ENCODE data around the gene SNRPB. TPM values are rescaled to one million over a fixed set of nuclear protein-coding genes. Genes with fewer than 3 reads are reported as not detected.
"Not testable (repeated sequence)": the region's sequence is repeated elsewhere in the genome, so short reads cannot be mapped to it uniquely, and the experiment has no call there.

SNRPB gene
- total and polyA plus RNA-seq, 12 donors = 66.2 to 265 (median 150) TPM

DNA sequence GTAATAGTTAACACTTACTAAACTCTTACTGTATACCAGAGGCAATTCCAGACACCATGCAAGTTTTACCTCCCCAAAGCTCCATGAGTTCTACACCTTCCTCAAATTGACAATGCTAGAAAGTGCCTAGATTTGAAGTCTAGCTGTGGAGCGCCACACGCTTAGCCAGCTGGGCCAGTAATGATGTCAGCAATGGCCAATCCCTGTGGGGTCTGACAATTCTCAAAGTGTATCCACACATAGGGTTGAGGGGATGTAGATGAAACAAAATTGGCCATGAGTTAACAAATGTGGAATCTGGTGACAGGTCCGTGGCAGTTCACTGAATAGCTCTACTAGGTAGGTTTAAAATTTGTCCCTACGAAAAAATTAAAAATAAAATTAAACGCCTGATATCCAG, 36.9 kb upstream of the SNRPB start:
- intact Hi-C loops (cut with DNase I) = no loop called here
- TF ChIP-seq POLR2A (IDR thresholded peaks at IDR 0.05) = no peak
- TF ChIP-seq, protein P1, sequence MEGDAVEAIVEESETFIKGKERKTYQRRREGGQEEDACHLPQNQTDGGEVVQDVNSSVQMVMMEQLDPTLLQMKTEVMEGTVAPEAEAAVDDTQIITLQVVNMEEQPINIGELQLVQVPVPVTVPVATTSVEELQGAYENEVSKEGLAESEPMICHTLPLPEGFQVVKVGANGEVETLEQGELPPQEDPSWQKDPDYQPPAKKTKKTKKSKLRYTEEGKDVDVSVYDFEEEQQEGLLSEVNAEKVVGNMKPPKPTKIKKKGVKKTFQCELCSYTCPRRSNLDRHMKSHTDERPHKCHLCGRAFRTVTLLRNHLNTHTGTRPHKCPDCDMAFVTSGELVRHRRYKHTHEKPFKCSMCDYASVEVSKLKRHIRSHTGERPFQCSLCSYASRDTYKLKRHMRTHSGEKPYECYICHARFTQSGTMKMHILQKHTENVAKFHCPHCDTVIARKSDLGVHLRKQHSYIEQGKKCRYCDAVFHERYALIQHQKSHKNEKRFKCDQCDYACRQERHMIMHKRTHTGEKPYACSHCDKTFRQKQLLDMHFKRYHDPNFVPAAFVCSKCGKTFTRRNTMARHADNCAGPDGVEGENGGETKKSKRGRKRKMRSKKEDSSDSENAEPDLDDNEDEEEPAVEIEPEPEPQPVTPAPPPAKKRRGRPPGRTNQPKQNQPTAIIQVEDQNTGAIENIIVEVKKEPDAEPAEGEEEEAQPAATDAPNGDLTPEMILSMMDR (IDR thresholded peaks at IDR 0.05) = no peak
- WGBS, 4 donors = 76 to 92% (median 86%) methylated on average over 5 of the region's 5 CpGs
- no peak overlapping the region for H3K27ac ChIP-seq
- H3K4me3 ChIP-seq = peak overlapping the region in 1 of 4 donors; percentile 86
- H3K36me3 ChIP-seq (replicated peaks in 1 of 2) = no peaks in the 10 kb centered on the region
- DNase-seq = no peak
- no peaks in the 10 kb centered on the region for H3K27me3 ChIP-seq
- H3K9me3 ChIP-seq (replicated peaks in 1 of 3) = no peaks in the 10 kb centered on the region
- peaks cover 0 to 8% of the 10 kb centered on the region in 2 donors for H3K4me1 ChIP-seq (replicated peaks in 1 of 2)

DNA sequence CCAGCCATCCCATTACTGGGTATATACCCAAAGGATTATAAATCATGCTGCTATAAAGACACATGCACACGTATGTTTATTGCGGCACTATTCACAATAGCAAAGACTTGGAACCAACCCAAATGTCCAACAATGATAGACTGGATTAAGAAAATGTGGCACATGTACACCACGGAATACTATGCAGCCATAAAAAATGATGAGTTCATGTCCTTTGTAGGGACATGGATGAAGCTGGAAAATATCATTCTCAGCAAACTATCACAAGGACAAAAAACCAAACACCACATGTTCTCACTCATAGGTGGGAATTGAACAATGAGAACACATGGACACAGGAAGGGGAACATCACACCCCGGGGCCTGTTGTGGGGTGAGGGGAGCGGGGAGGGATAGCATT, 35.8 kb upstream of the SNRPB start:
- H3K36me3 ChIP-seq (replicated peaks in 1 of 2); H3K4me1 ChIP-seq (replicated peaks in 1 of 2); H3K27ac ChIP-seq; DNase-seq; intact Hi-C loops (cut with DNase I); H3K27me3 ChIP-seq; H3K4me3 ChIP-seq; H3K9me3 ChIP-seq (replicated peaks in 1 of 3): not testable (repeated sequence)
- 93 to 100% (median 96%) methylated on average over 3 of the region's 5 CpGs for WGBS, 4 donors

DNA sequence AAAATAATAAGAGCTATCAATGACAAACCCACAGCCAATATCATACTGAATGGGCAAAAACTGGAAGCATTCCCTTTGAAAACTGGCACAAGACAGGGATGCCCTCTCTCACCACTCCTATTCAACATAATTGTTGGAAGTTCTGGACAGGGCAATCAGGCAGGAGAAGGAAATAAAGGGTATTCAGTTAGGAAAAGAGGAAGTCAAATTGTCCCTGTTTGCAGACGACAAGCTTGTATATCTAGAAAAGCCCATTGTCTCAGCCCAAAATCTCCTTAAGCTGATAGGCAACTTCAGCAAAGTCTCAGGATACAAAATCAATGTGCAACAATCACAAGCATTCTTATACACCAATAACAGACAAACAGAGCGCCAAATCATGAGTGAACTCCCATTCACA, 34.2 kb upstream of the SNRPB start:
- H3K4me1 ChIP-seq (replicated peaks in 1 of 2); intact Hi-C loops (cut with DNase I): not testable (repeated sequence)

DNA sequence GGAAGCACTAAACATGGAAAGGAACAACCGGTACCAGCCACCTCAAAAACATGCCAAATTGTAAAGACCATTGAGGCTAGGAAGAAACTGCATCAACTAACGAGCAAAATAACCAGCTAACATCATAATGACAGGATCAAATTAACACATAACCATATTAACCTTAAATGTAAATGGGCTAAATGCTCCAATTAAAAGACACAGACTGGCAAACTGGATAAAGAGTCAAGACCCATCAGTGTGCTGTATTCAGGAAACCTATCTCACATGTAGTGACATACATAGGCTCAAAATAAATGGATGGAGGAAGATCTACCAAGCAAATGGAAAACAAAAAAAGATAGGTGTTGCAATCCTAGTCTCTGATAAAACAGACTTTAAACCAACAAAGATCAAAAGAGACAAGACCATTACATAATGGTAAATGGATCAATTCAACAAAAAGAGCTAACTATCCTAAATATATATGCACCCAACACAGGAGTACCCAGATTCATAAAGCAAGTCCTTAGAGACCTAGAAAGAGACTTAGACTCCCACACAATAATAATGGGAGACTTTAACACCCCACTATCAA, 32.3 kb upstream of the SNRPB start:
- H3K4me1 ChIP-seq (replicated peaks in 1 of 2); H3K4me3 ChIP-seq; intact Hi-C loops (cut with DNase I); H3K27ac ChIP-seq; H3K27me3 ChIP-seq; H3K9me3 ChIP-seq (replicated peaks in 1 of 3); DNase-seq: not testable (repeated sequence)
- H3K36me3 ChIP-seq (replicated peaks in 1 of 2) = peaks cover 0 to 20% of the 10 kb centered on the region in 2 donors
- WGBS, 4 donors = 92 to 98% (median 95%) methylated on average over 2 of the region's 2 CpGs

More for the DNA sequence above, 34.2 kb upstream of the SNRPB start:
- not testable (repeated sequence) for H3K36me3 ChIP-seq (replicated peaks in 1 of 2); H3K27me3 ChIP-seq; H3K27ac ChIP-seq; H3K4me3 ChIP-seq; H3K9me3 ChIP-seq (replicated peaks in 1 of 3); DNase-seq
- WGBS, 4 donors = 82 to 94% (median 87%) methylated on average over 2 of the region's 2 CpGs

DNA sequence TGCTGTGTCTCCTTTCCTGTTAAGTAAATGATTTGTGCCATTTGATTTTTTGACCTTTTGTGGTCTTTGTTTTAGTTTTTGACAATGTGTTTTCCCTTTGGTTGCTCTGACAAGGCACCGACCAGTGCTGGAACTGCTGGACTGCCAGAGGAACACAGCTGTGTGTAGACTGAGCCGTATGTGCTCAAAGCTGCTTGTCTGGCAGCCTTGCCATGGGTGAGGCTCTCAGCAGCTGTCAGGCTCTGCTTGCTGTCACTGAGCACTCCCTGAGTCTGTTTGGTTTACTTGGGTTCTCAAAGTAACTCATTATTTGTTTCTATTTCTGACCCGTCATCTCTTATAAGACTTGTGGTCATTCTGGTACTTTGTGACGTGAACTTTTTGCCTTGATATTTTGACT, 15.1 kb upstream of the SNRPB start:
- intact Hi-C loops (cut with DNase I) = no loop called here
- WGBS, 4 donors = 70 to 82% (median 72%) methylated on average over 4 of the region's 4 CpGs
- no peak for DNase-seq
- no peak overlapping the region for H3K4me3 ChIP-seq
- TF ChIP-seq POLR2A (IDR thresholded peaks at IDR 0.05) = no peak
- TF ChIP-seq, protein P1 (IDR thresholded peaks at IDR 0.05) = no peak
- H3K9me3 ChIP-seq (replicated peaks in 1 of 3) = no peaks in the 10 kb centered on the region
- no peaks in the 10 kb centered on the region for H3K27me3 ChIP-seq
- H3K4me1 ChIP-seq (replicated peaks in 1 of 2) = no peaks in the 10 kb centered on the region
- H3K27ac ChIP-seq = no peak overlapping the region
- H3K36me3 ChIP-seq (replicated peaks in 1 of 2) = peaks cover 0 to 64% of the 10 kb centered on the region in 2 donors

DNA sequence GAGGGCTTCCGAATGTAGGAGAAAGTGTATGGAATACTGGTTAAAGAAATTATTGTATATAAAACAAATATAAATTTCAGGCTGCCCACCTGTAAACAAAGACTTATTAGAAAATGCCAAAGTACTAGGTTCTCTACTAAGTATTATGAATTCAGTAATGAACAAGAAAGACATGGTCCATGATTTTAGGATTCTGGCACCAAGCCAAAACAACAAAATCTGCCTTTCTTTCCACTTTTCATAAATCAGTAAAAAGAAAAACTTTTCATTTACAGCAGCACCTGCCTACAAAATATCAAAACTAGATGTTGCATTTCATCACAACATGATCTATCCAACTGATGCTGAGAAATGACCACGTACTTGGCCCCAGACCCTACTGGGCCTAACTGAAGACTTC, 14.5 kb upstream of the SNRPB start:
- peaks cover 0 to 62% of the 10 kb centered on the region in 2 donors for H3K36me3 ChIP-seq (replicated peaks in 1 of 2)
- no peaks in the 10 kb centered on the region for H3K4me1 ChIP-seq (replicated peaks in 1 of 2)
- no peaks in the 10 kb centered on the region for H3K9me3 ChIP-seq (replicated peaks in 1 of 3)
- WGBS, 4 donors = 91 to 98% (median 96%) methylated on average over 2 of the region's 2 CpGs
- TF ChIP-seq, protein P1 (IDR thresholded peaks at IDR 0.05) = no peak
- TF ChIP-seq POLR2A (IDR thresholded peaks at IDR 0.05) = no peak
- DNase-seq = no peak
- no peak overlapping the region for H3K4me3 ChIP-seq
- intact Hi-C loops (cut with DNase I) = no loop called here
- no peaks in the 10 kb centered on the region for H3K27me3 ChIP-seq
- H3K27ac ChIP-seq = no peak overlapping the region

Data from adrenal gland (tissue), 12 donors.